ENCODE results near the gene CXCL1.

Gene CXCL1

GRCh38 chr4:73866246-73866645 lies 2.9 kb upstream of the CXCL1 start:
- peak overlapping the region; percentile 28; the same call in 1 of the 2 replicates for H3K4me3 ChIP-seq

GRCh38 chr4:73867783-73868182 lies 1.4 kb upstream of the CXCL1 start:
- TF ChIP-seq POLR2AphosphoS5 (IDR thresholded peaks at IDR 0.05; ENCODE audit: borderline replicate concordance, low read depth, low read length) = no peak
- TF ChIP-seq EZH2 (IDR thresholded peaks at IDR 0.05) = no peak
- no peak for TF ChIP-seq FOXP2 (optimal IDR thresholded peaks at IDR 0.05; ENCODE audit: control extremely low read depth, extremely low read length, insufficient read depth)
- H3K9me3 ChIP-seq (ENCODE audit: low read depth, low read length) = no peaks in the 10 kb centered on the region
- H3K4me3 ChIP-seq = no peak overlapping the region
- H3K9ac ChIP-seq (ENCODE audit: insufficient read length) = no peak overlapping the region
- no peaks in the 10 kb centered on the region for H3K36me3 ChIP-seq (ENCODE audit: insufficient read depth, low read length)
- no peak overlapping the region for H3K27ac ChIP-seq
- DNase-seq (ENCODE audit: low read depth, low spot score) = no peak

More at GRCh38 chr4:73866246-73866645, 2.9 kb upstream of the CXCL1 start:
- no peak for DNase-seq (ENCODE audit: low read depth, low spot score)
- Histone ChIP-seq H3K9me3 (ENCODE audit: low read depth, low read length) (no peaks in the 10 kb centered on the region), H3K27ac (no peak overlapping the region), H3K36me3 (ENCODE audit: insufficient read depth, low read length) (no peaks in the 10 kb centered on the region), H3K9ac (ENCODE audit: insufficient read length) (peak overlapping the region; percentile 41)
- TF ChIP-seq POLR2AphosphoS5 (IDR thresholded peaks at IDR 0.05; ENCODE audit: borderline replicate concordance, low read depth, low read length) = no peak
- no peak for TF ChIP-seq FOXP2 (optimal IDR thresholded peaks at IDR 0.05; ENCODE audit: control extremely low read depth, extremely low read length, insufficient read depth)
- no peak for TF ChIP-seq EZH2 (IDR thresholded peaks at IDR 0.05)

- DNase-seq (ENCODE audit: low read depth, low spot score) = no peak
- no peak for TF ChIP-seq FOXP2 (optimal IDR thresholded peaks at IDR 0.05; ENCODE audit: control extremely low read depth, extremely low read length, insufficient read depth)
- no peak for TF ChIP-seq POLR2AphosphoS5 (IDR thresholded peaks at IDR 0.05; ENCODE audit: borderline replicate concordance, low read depth, low read length)
- TF ChIP-seq EZH2 (IDR thresholded peaks at IDR 0.05) = no peak
- no peaks in the 10 kb centered on the region for H3K36me3 ChIP-seq (ENCODE audit: insufficient read depth, low read length)
- H3K27ac ChIP-seq = no peak overlapping the region
- no peaks in the 10 kb centered on the region for H3K9me3 ChIP-seq (ENCODE audit: low read depth, low read length)
- H3K4me3 ChIP-seq = peak overlapping the region; percentile 72
- no peak overlapping the region for H3K9ac ChIP-seq (ENCODE audit: insufficient read length)
Observed at GRCh38 chr4:73868206-73869129, 725 bp upstream of the CXCL1 start.

GRCh38 chr4:73870260-73870659 lies 1.1 kb downstream of the CXCL1 start:
- no peak overlapping the region for H3K9ac ChIP-seq (ENCODE audit: insufficient read length)
- TF ChIP-seq EZH2 (IDR thresholded peaks at IDR 0.05) = no peak
- no peak for TF ChIP-seq POLR2AphosphoS5 (IDR thresholded peaks at IDR 0.05; ENCODE audit: borderline replicate concordance, low read depth, low read length)
- no peak for TF ChIP-seq FOXP2 (optimal IDR thresholded peaks at IDR 0.05; ENCODE audit: control extremely low read depth, extremely low read length, insufficient read depth)
- H3K4me3 ChIP-seq = no peak overlapping the region
- H3K36me3 ChIP-seq (ENCODE audit: insufficient read depth, low read length) = no peaks in the 10 kb centered on the region
- H3K27ac ChIP-seq = no peak overlapping the region
- DNase-seq (ENCODE audit: low read depth, low spot score) = no peak
- H3K9me3 ChIP-seq (ENCODE audit: low read depth, low read length) = no peaks in the 10 kb centered on the region

GRCh38 chr4:73870768-73871167 lies 1.6 kb downstream of the CXCL1 start:
- Histone ChIP-seq H3K9ac (ENCODE audit: insufficient read length) (no peak overlapping the region), H3K36me3 (ENCODE audit: insufficient read depth, low read length) (no peaks in the 10 kb centered on the region), H3K27ac (no peak overlapping the region), H3K4me3 (no peak overlapping the region), H3K9me3 (ENCODE audit: low read depth, low read length) (no peaks in the 10 kb centered on the region)
- TF ChIP-seq FOXP2 (optimal IDR thresholded peaks at IDR 0.05; ENCODE audit: control extremely low read depth, extremely low read length, insufficient read depth) = no peak
- no peak for TF ChIP-seq POLR2AphosphoS5 (IDR thresholded peaks at IDR 0.05; ENCODE audit: borderline replicate concordance, low read depth, low read length)
- TF ChIP-seq EZH2 (IDR thresholded peaks at IDR 0.05) = no peak
- DNase-seq (ENCODE audit: low read depth, low spot score) = no peak

GRCh38 chr4:73871511-73872310 lies 2.5 kb downstream of the CXCL1 start:
- Histone ChIP-seq H3K36me3 (ENCODE audit: insufficient read depth, low read length) (no peaks in the 10 kb centered on the region), H3K27ac (no peak overlapping the region), H3K4me3 (no peak overlapping the region), H3K9me3 (ENCODE audit: low read depth, low read length) (no peaks in the 10 kb centered on the region), H3K9ac (ENCODE audit: insufficient read length) (no peak overlapping the region)
- DNase-seq (ENCODE audit: low read depth, low spot score) = no peak
- no peak for TF ChIP-seq POLR2AphosphoS5 (IDR thresholded peaks at IDR 0.05; ENCODE audit: borderline replicate concordance, low read depth, low read length)
- no peak for TF ChIP-seq FOXP2 (optimal IDR thresholded peaks at IDR 0.05; ENCODE audit: control extremely low read depth, extremely low read length, insufficient read depth)
- no peak for TF ChIP-seq EZH2 (IDR thresholded peaks at IDR 0.05)

- H3K4me3 ChIP-seq = no peak overlapping the region
- no peaks in the 10 kb centered on the region for H3K36me3 ChIP-seq (ENCODE audit: insufficient read depth, low read length)
- no peak for DNase-seq (ENCODE audit: low read depth, low spot score)
- H3K9ac ChIP-seq (ENCODE audit: insufficient read length) = no peak overlapping the region
- TF ChIP-seq POLR2AphosphoS5 (IDR thresholded peaks at IDR 0.05; ENCODE audit: borderline replicate concordance, low read depth, low read length) = no peak
- no peak for TF ChIP-seq EZH2 (IDR thresholded peaks at IDR 0.05)
- no peaks in the 10 kb centered on the region for H3K9me3 ChIP-seq (ENCODE audit: low read depth, low read length)
- no peak overlapping the region for H3K27ac ChIP-seq
Observed at GRCh38 chr4:73872316-73873108, 3.3 kb downstream of the CXCL1 start.
